Measurements from ENCODE around the gene GRXCR2.

DNA sequence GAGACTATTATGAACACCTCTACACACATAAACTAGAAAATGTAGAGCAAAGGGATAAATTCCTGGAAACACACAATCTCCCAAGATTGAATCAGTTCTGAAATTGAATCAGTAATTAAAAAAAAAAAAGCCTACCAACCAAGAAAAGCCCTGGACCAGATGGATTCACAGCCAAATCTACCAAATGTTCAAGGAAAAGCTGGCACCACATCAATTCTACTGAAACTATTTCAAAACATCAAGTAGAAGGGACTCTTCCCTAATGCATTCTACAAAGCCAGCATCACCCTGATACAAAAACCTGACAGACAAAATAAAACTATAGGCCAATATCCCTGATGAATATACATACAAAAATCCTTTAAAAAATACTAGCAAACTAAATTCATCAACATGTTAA, 25.4 kb upstream of the GRXCR2 start:
- TF ChIP-seq, protein P1, sequence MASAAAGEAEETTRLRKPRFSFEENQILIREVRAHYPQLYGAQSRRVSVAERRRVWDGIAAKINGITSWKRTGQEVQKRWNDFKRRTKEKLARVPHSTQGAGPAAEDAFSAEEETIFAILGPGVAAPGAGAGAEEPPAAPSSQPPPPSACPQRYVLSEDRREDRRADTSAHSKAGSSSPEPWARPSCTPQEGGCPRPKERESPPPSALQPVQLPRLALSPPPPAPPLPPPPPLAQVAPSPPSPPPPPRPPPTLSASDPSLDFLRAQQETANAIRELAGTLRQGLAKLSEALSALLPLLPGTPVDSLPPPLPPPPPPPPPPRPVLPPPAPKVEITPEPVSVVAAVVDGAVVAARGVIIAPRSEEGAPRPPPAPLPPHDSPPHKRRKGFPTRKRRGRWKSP (CRISPR knock-in tag; IDR thresholded peaks at IDR 0.05): no peak
- TF ChIP-seq, protein P2, sequence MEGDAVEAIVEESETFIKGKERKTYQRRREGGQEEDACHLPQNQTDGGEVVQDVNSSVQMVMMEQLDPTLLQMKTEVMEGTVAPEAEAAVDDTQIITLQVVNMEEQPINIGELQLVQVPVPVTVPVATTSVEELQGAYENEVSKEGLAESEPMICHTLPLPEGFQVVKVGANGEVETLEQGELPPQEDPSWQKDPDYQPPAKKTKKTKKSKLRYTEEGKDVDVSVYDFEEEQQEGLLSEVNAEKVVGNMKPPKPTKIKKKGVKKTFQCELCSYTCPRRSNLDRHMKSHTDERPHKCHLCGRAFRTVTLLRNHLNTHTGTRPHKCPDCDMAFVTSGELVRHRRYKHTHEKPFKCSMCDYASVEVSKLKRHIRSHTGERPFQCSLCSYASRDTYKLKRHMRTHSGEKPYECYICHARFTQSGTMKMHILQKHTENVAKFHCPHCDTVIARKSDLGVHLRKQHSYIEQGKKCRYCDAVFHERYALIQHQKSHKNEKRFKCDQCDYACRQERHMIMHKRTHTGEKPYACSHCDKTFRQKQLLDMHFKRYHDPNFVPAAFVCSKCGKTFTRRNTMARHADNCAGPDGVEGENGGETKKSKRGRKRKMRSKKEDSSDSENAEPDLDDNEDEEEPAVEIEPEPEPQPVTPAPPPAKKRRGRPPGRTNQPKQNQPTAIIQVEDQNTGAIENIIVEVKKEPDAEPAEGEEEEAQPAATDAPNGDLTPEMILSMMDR (CRISPR knock-in tag; IDR thresholded peaks at IDR 0.05): no peak
- TF ChIP-seq ZBTB7B (CRISPR knock-in tag; IDR thresholded peaks at IDR 0.05): no peak
- TF ChIP-seq ZNF354B (CRISPR knock-in tag; IDR thresholded peaks at IDR 0.05): no peak
- TF ChIP-seq ZNF790 (CRISPR knock-in tag; IDR thresholded peaks at IDR 0.05; ENCODE audit: borderline replicate concordance): no peak
- TF ChIP-seq EHMT2 (IDR thresholded peaks at IDR 0.05; ENCODE audit: borderline replicate concordance, low read depth, low read length): no peak
- TF ChIP-seq, protein P3, sequence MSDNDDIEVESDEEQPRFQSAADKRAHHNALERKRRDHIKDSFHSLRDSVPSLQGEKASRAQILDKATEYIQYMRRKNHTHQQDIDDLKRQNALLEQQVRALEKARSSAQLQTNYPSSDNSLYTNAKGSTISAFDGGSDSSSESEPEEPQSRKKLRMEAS (IDR thresholded peaks at IDR 0.05): no peak
